Measurements from ENCODE around the gene PTPRCAP.
"Not testable (repeated sequence)": the region's sequence is repeated elsewhere in the genome, so short reads cannot be mapped to it uniquely, and the experiment has no call there.

PTPRCAP gene

GRCh38 chr11:67440229-67441097, 3.0 kb upstream of the PTPRCAP start:
- DNase-seq: no peak

- peak in 1 of 2 experiments; percentile 2 for DNase-seq
Measured at GRCh38 chr11:67439321-67440228, 2.1 kb upstream of the PTPRCAP start.

GRCh38 chr11:67438158-67438902, 848 bp upstream of the PTPRCAP start:
- no peak for DNase-seq

DNA sequence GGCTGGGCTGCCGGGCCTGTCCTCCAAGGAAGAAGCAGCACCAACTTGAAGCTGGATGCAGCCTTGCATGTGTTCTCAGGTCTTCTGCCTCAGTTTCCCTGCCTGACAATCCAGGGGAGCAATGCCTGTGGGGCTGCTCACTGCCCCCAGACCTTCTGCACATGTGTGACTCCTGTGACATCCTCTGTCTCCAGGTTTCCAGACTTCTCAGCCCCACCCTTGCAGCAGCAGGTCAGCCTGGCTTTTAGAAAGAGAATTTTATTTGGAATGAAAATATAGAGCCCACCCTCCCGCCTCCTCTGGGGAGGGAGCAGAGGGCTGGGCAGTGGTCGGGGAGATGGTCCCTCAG, 301 bp upstream of the PTPRCAP start:
- no peak for DNase-seq

GRCh38 chr11:67436459-67437081, 912 bp downstream of the PTPRCAP start:
- no peak for DNase-seq

- no peak for DNase-seq
Measured at GRCh38 chr11:67435727-67436458, 1.6 kb downstream of the PTPRCAP start.

GRCh38 chr11:67435031-67435726, 2.3 kb downstream of the PTPRCAP start:
- DNase-seq: no peak

- DNase-seq: no peak
Measured at GRCh38 chr11:67434395-67434881, 3.0 kb downstream of the PTPRCAP start.

- no peak for DNase-seq
Measured at GRCh38 chr11:67433536-67434394, 3.7 kb downstream of the PTPRCAP start.

GRCh38 chr11:67432655-67433349, 4.7 kb downstream of the PTPRCAP start:
- DNase-seq: no peak

- DNase-seq: no peak
Measured at GRCh38 chr11:67431346-67432249, 5.9 kb downstream of the PTPRCAP start.

GRCh38 chr11:67429722-67430121, 7.8 kb downstream of the PTPRCAP start:
- no peak for DNase-seq

DNA sequence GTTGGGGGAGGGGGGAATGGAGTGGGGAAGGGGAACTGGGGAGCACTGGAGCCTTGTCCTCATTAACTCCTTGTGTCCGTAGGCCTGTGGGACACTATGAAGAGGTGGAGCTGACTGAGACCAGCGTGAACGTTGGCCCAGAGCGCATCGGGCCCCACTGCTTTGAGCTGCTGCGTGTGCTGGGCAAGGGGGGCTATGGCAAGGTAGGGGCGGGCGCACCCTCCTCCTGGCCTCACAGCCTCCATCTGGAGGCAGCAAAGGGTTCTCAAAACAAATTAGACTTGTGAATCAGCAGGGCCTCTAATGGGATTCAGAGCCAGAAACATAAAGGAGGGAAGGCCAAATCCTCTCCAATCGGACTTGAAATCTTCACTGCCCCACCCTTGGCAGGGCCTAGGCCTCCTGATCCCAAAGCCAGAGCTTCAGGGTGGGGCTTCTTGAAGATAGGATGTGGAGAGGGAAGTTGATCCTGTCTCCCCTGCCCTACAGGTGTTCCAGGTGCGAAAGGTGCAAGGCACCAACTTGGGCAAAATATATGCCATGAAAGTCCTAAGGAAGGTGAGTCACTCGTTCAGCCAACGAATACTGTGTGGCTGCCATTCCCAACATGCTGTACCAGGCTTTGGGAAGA, 8.3 kb downstream of the PTPRCAP start:
- DNase-seq: no peak

GRCh38 chr11:67428052-67429001, 9.2 kb downstream of the PTPRCAP start, which contains the start of gene RPS6KB2:
TSS of gene RPS6KB2 (plus strand) at chr11:67428494. CDS start at chr11:67428546, 52 bp downstream.
- DNase-seq: peak; percentile 96 to 97

- not testable (repeated sequence) for DNase-seq
Measured at GRCh38 chr11:67427364-67427859, 10.1 kb downstream of the PTPRCAP start.
